Gastroesophageal sphincter (tissue), 3 donors: ENCODE measurements around the gene TSPAN12.

Source experiments
- CTCF ChIP-seq, 4 experiments: fragments of 200-600 bp in 2 of 4; fragments of 450-650 bp in 2 of 4; sonication (generic) in 1 of 4; IDR thresholded peaks; one replicate each; pipeline ENCODE4 v1.5.1; 2017 to 2019; ENCODE audit warnings: antibody characterized with exemption in 4 of 4, mild to moderate bottlenecking in 2 of 4, moderate library complexity in 2 of 4
- EP300 ChIP-seq: sonication (generic); formaldehyde crosslinking; IDR thresholded peaks from one replicate; pipeline ENCODE4 v1.6.1; 2017; ENCODE audit warnings: antibody characterized with exemption, mild to moderate bottlenecking
- POLR2A ChIP-seq, 2 donors: fragments of 450-650 bp; IDR thresholded peaks; one replicate each; pipeline ENCODE4 v1.6.1; 2017; ENCODE audit warnings: antibody characterized with exemption in 2 of 2, mild to moderate bottlenecking in 2 of 2, moderate library complexity in 1 of 2
- POLR2AphosphoS5 ChIP-seq: sonication (generic); formaldehyde crosslinking; IDR thresholded peaks from one replicate; pipeline ENCODE4 v1.6.1; 2017; ENCODE audit warnings: antibody characterized with exemption

- TF ChIP-seq EP300 = no peak
- TF ChIP-seq CTCF (IDR thresholded peaks at IDR 0.05) = no peak
- no peak for TF ChIP-seq POLR2A (IDR thresholded peaks at IDR 0.05)
- TF ChIP-seq POLR2AphosphoS5 = no peak
Observed at GRCh38 chr7:120814253-120814939, 43.5 kb downstream of the TSPAN12 start.
